22Rv1 (cell line): ENCODE results near the gene DEPDC1.

Experiments
- H3K27ac ChIP-seq: fragments of 450-650 bp; 2 replicates; pipeline ENCODE4 v1.5.1; 2017
- ZFX ChIP-seq: fragments of 450-650 bp; IDR thresholded peaks from 2 replicates; pipeline ENCODE4 v1.6.1; 2017; ENCODE audit warnings: antibody characterized with exemption, borderline replicate concordance
- TF ChIP-seq, protein P1 (sequence below): fragments of 450-650 bp; IDR thresholded peaks from 2 replicates; pipeline ENCODE4 v1.5.1; 2017; ENCODE audit warnings: mild to moderate bottlenecking

DEPDC1 gene

GRCh38 chr1:68438310-68438709 is 58.6 kb downstream of the DEPDC1 start:
- TF ChIP-seq, protein P1, sequence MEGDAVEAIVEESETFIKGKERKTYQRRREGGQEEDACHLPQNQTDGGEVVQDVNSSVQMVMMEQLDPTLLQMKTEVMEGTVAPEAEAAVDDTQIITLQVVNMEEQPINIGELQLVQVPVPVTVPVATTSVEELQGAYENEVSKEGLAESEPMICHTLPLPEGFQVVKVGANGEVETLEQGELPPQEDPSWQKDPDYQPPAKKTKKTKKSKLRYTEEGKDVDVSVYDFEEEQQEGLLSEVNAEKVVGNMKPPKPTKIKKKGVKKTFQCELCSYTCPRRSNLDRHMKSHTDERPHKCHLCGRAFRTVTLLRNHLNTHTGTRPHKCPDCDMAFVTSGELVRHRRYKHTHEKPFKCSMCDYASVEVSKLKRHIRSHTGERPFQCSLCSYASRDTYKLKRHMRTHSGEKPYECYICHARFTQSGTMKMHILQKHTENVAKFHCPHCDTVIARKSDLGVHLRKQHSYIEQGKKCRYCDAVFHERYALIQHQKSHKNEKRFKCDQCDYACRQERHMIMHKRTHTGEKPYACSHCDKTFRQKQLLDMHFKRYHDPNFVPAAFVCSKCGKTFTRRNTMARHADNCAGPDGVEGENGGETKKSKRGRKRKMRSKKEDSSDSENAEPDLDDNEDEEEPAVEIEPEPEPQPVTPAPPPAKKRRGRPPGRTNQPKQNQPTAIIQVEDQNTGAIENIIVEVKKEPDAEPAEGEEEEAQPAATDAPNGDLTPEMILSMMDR, result no peak
- TF ChIP-seq ZFX, result no peak
- no peak overlapping the region for H3K27ac ChIP-seq

- TF ChIP-seq, protein P1, result no peak
- TF ChIP-seq ZFX, result no peak
Observed at GRCh38 chr1:68433395-68433794, 63.5 kb downstream of the DEPDC1 start.

GRCh38 chr1:68431076-68431475 is 65.8 kb downstream of the DEPDC1 start:
- no peak overlapping the region for H3K27ac ChIP-seq
- TF ChIP-seq, protein P1, result no peak
- TF ChIP-seq ZFX, result no peak

More at GRCh38 chr1:68433395-68433794, 63.5 kb downstream of the DEPDC1 start:
- no peak overlapping the region for H3K27ac ChIP-seq

- TF ChIP-seq, protein P1, result no peak
- TF ChIP-seq ZFX, result no peak
- no peak overlapping the region for H3K27ac ChIP-seq
Observed at GRCh38 chr1:68429233-68429808, 67.6 kb downstream of the DEPDC1 start.

- no peak overlapping the region for H3K27ac ChIP-seq
- TF ChIP-seq, protein P1, result no peak
- TF ChIP-seq ZFX, result no peak
Observed at GRCh38 chr1:68426594-68426993, 70.3 kb downstream of the DEPDC1 start.
